ENCODE measurements around the gene GREB1. TPM values are rescaled to one million over a fixed set of nuclear protein-coding genes. Genes with fewer than 3 reads are reported as not detected.

Gene GREB1
- total and polyA plus RNA-seq, 2 of the 4 experiments (the other 2 are of a cell fraction): 0.05 TPM; not detected in 1

DNA sequence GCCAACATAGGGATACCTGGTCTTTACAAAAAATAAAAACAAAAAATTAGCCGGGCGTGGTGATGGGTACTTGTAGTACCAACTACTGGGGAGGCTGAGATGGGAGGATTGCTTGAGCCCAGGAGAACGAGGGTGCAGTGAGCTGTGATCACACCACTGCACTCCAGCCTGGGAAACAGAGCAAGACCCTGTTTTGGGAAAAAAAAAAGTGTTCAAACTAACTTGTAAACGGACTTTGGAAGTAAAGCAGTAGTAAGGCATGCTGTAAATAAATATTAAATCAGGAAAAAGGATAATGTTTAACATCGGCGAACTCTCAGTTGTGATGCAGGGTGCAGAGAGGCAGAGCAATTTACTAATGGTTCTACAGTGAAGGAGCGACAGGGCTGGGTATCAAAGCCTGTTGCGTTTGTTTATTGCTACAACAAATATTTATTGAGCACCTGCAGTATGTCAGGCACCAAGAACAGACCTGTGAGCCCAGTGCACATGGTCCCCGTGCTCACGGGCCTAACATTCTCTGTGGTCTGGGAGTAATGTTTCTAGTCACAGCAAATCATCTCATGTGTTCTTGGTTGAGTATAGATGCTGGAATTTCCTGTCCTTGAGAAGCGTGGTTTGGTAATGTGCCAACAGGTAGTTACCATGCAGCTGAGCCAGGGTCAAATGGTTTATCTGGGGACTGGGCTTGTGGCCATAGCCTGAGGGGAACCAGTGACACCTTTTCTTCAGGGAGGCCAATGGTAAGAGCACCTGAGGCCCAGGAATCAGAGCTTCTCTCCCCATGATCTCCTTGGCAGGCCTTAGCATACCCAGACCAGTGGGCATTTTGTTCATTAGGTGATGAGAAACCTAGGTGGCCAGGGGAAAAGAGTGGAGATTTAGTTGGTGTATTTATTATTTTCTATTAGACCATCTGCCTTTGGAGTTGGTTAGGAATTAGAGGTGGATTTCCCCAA is 27.9 kb upstream of the GREB1 start:
- Histone ChIP-seq H4K91ac (ENCODE audit: insufficient read depth, low read depth, low read length) (no peak overlapping the region), H3K23ac (ENCODE audit: low read depth, low read length) (no peak overlapping the region), H2BK5ac (ENCODE audit: low read depth, low read length, poor library complexity, severe bottlenecking) (no peak overlapping the region), H3K14ac (replicated peaks; ENCODE audit: low read depth, low read length) (no peak overlapping the region), H3K9me3 (ENCODE audit: control insufficient read depth, insufficient read depth, low read length) (peaks cover 4% of the 10 kb centered on the region; the same call in 1 of the 2 replicates), H3K56ac (ENCODE audit: extremely low read depth, insufficient read depth, low read length) (no peak overlapping the region), H3K27me3 (ENCODE audit: control insufficient read depth, insufficient read depth, low read length) (peaks cover 15% of the 10 kb centered on the region), H3K27ac (ENCODE audit: insufficient read depth, low read length) (no peak overlapping the region), H4K8ac (ENCODE audit: low read depth in 2 of 2, low read length in 2 of 2) (no peak overlapping the region), H2AFZ (replicated peaks; ENCODE audit: low read length, poor library complexity) (no peak overlapping the region), H4K20me1 (ENCODE audit: insufficient read depth, low read length) (no peaks in the 10 kb centered on the region), H2BK120ac (ENCODE audit: low read depth, low read length) (no peak overlapping the region), H3K18ac (ENCODE audit: low read depth, low read length) (no peak overlapping the region), H2BK20ac (ENCODE audit: low read depth, low read length) (no peak overlapping the region), H3K4ac (ENCODE audit: low read depth, low read length) (no peak overlapping the region), H3K36me3 (ENCODE audit: control insufficient read depth, insufficient read depth, low read length) (no peaks in the 10 kb centered on the region), H3K4me1 (ENCODE audit: control insufficient read depth, insufficient read depth, low read length) (no peaks in the 10 kb centered on the region; the same call in 1 of the 2 replicates), H4K5ac (ENCODE audit: low read depth, low read length) (no peak overlapping the region), H3K79me1 (ENCODE audit: low read depth in 1 of 2, low read length in 2 of 2) (no peaks in the 10 kb centered on the region), H2BK15ac (ENCODE audit: low read depth, low read length) (no peak overlapping the region), H3K9me1 (ENCODE audit: insufficient read depth, low read length) (no peaks in the 10 kb centered on the region; the same call in 1 of the 2 replicates), H3K4me3 (ENCODE audit: insufficient read depth, low read depth, low read length) (no peak overlapping the region), H3K4me2 (ENCODE audit: low read depth, low read length) (no peak overlapping the region), H3K9ac (ENCODE audit: low read depth, low read length) (no peak overlapping the region), H2AK5ac (ENCODE audit: low read depth, low read length) (no peak overlapping the region), H2AK9ac (replicated peaks; ENCODE audit: low read depth, low read length, poor library complexity) (no peak overlapping the region)
- no peak for DNase-seq
- CTCF ChIA-PET: no interaction called here
- no peak for TF ChIP-seq MAFK (IDR thresholded peaks at IDR 0.05; ENCODE audit: low read depth, low read length)
- TF ChIP-seq SMC3 (IDR thresholded peaks at IDR 0.05; ENCODE audit: low read depth, low read length): no peak
- TF ChIP-seq, protein P1, sequence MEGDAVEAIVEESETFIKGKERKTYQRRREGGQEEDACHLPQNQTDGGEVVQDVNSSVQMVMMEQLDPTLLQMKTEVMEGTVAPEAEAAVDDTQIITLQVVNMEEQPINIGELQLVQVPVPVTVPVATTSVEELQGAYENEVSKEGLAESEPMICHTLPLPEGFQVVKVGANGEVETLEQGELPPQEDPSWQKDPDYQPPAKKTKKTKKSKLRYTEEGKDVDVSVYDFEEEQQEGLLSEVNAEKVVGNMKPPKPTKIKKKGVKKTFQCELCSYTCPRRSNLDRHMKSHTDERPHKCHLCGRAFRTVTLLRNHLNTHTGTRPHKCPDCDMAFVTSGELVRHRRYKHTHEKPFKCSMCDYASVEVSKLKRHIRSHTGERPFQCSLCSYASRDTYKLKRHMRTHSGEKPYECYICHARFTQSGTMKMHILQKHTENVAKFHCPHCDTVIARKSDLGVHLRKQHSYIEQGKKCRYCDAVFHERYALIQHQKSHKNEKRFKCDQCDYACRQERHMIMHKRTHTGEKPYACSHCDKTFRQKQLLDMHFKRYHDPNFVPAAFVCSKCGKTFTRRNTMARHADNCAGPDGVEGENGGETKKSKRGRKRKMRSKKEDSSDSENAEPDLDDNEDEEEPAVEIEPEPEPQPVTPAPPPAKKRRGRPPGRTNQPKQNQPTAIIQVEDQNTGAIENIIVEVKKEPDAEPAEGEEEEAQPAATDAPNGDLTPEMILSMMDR (conservative IDR thresholded peaks at IDR 0.05; ENCODE audit: low read depth, low read length): no peak
- BruUV-seq (replicated peaks): no TSS peak
- intact Hi-C loops (cut with micrococcal nuclease) (loop anchor here (10.0 kb wide), 1 partner anchor 1069 kb away; no protein-coding TSS in a partner anchor), dilution Hi-C loops (cut with HindIII; ENCODE audit: low sequenced_read_pairs, unreplicated experiment) (no loop called here), in situ Hi-C loops (cut with MboI; ENCODE audit: low sequenced_read_pairs) (no loop called here)
- ATAC-seq (ENCODE audit: low read depth): no peak
- POLR2A ChIA-PET (ENCODE audit: unreplicated experiment): interaction anchor here (0.5 kb wide), 1 partner anchor 86 kb away, joined by 14 read pairs; no protein-coding TSS in a partner anchor
- 64% methylated on average over 5 of the region's 11 CpGs; no CpG with 5 or more reads in 1 of the 2 experiments for WGBS, 2 experiments (ENCODE audit: extremely low coverage in 2 of 2, insufficient read length in 1 of 2)

Data from IMR-90 (cell line).